ENCODE measurements around the gene BEAN1.
A peak's percentile ranks its signal among the peaks of the same experiment; 100 is the strongest.

The BEAN1 gene

GRCh38 chr16:66395806-66396555 lies 31.1 kb upstream of the BEAN1 start:
- DNase-seq = no peak

- DNase-seq = no peak
Observed at GRCh38 chr16:66397736-66398433, 29.2 kb upstream of the BEAN1 start.

GRCh38 chr16:66399031-66399430 lies 28.1 kb upstream of the BEAN1 start:
- no peak for DNase-seq

- peak; percentile 84 for DNase-seq
Observed at GRCh38 chr16:66399930-66400329, 27.2 kb upstream of the BEAN1 start.

- no peak for DNase-seq
Observed at GRCh38 chr16:66400503-66401380, 26.4 kb upstream of the BEAN1 start.

- DNase-seq = no peak
Observed at GRCh38 chr16:66401610-66402009, 25.5 kb upstream of the BEAN1 start.

GRCh38 chr16:66402166-66402565 lies 24.9 kb upstream of the BEAN1 start:
- no peak for DNase-seq

GRCh38 chr16:66402591-66403230 lies 24.4 kb upstream of the BEAN1 start:
- DNase-seq = no peak

GRCh38 chr16:66403531-66404145 lies 23.5 kb upstream of the BEAN1 start:
- DNase-seq = no peak

GRCh38 chr16:66405057-66405783 lies 21.9 kb upstream of the BEAN1 start:
- no peak for DNase-seq

- peak; percentile 59 for DNase-seq
Observed at GRCh38 chr16:66406534-66407221, 20.4 kb upstream of the BEAN1 start.

GRCh38 chr16:66408163-66409048 lies 18.7 kb upstream of the BEAN1 start:
- DNase-seq = no peak

- DNase-seq = no peak
Observed at GRCh38 chr16:66409156-66409555, 17.9 kb upstream of the BEAN1 start.

GRCh38 chr16:66412182-66412581 lies 14.9 kb upstream of the BEAN1 start:
- no peak for DNase-seq

GRCh38 chr16:66414891-66415290 lies 12.2 kb upstream of the BEAN1 start:
- DNase-seq = no peak

- DNase-seq = no peak
Observed at GRCh38 chr16:66416136-66416535, 11.0 kb upstream of the BEAN1 start.

- no peak for DNase-seq
Observed at GRCh38 chr16:66416939-66417700, 10.0 kb upstream of the BEAN1 start.

GRCh38 chr16:66418165-66418962 lies 8.7 kb upstream of the BEAN1 start:
- no peak for DNase-seq
